A673 (cell line): Measurements from ENCODE around the gene CDO1. TPM values are rescaled to one million over a fixed set of nuclear protein-coding genes. Genes with fewer than 3 reads are reported as not detected.

Experiments used
- BruUV-seq: library from RNA; stranded (reverse); fragments of 400-500 nt; replicated peaks from 2 replicates; lab custom pipeline; 2021; lab: Mats Ljungman, UMichigan
- CTCF ChIA-PET: fragments of 300-600 bp; sonication (Branson Sonifier 250); formaldehyde crosslinking; loops from one replicate; lab custom pipeline; 2022; ENCODE audit warnings: antibody characterized with exemption; lab: Charles Lee
- POLR2A ChIA-PET: fragments of 300-600 bp; sonication (Branson Sonifier 250); formaldehyde crosslinking; loops from one replicate; lab custom pipeline; 2022; ENCODE audit warnings: antibody characterized with exemption; ENCODE audit not compliant: low non-redundant PET; lab: Charles Lee
- DNase-seq: peaks from one replicate; pipeline ENCODE4 v3.0.0-alpha.2; 2015; ENCODE audit warnings: low spot score
- H3K27ac ChIP-seq: fragments of 200-600 bp; sonication (generic); 2 replicates; pipeline ENCODE4 v1.5.1; 2016; ENCODE audit warnings: mixed run types, low read depth, mild to moderate bottlenecking, mixed read lengths, antibody characterized with exemption, low read length; ENCODE audit not compliant: poor library complexity, severe bottlenecking
- H3K27me3 ChIP-seq: fragments of 200-600 bp; sonication (generic); replicated peaks from 2 replicates; pipeline ENCODE4 v1.6.1; 2017; ENCODE audit warnings: mixed run types, low read depth, mild to moderate bottlenecking, mixed read lengths, antibody characterized with exemption, low read length; ENCODE audit not compliant: insufficient read depth, poor library complexity
- H3K36me3 ChIP-seq: fragments of 200-600 bp; sonication (generic); 2 replicates; pipeline ENCODE4 v1.6.1; 2016; ENCODE audit warnings: mixed run types, mild to moderate bottlenecking, mixed read lengths, antibody characterized with exemption, low read length; ENCODE audit not compliant: insufficient read depth, poor library complexity, severe bottlenecking
- H3K4me1 ChIP-seq: fragments of 200-600 bp; sonication (generic); 2 replicates; pipeline ENCODE4 v1.6.1; 2017; ENCODE audit warnings: mixed run types, mild to moderate bottlenecking, mixed read lengths, antibody characterized with exemption, low read length; ENCODE audit not compliant: insufficient read depth, poor library complexity, severe bottlenecking
- H3K4me3 ChIP-seq: fragments of 200-600 bp; sonication (generic); 2 replicates; pipeline ENCODE4 v1.5.1; 2016; ENCODE audit warnings: low read depth, mixed run types, mild to moderate bottlenecking, mixed read lengths, low read length; ENCODE audit not compliant: poor library complexity, severe bottlenecking
- H3K9me3 ChIP-seq: fragments of 200-600 bp; sonication (generic); 2 replicates; pipeline ENCODE4 v1.6.1; 2016; ENCODE audit warnings: mixed run types, low read depth, mild to moderate bottlenecking, mixed read lengths, antibody characterized with exemption, low read length; ENCODE audit not compliant: poor library complexity, severe bottlenecking
- CTCF ChIP-seq: fragments of 300-800, 200-600 bp; sonication (generic); conservative IDR thresholded peaks from 2 replicates; pipeline ENCODE4 v1.5.1; 2017; ENCODE audit warnings: low read depth, mild to moderate bottlenecking, antibody characterized with exemption, low read length, moderate library complexity, mixed read lengths
- EZH2 ChIP-seq: fragments of 200-600 bp; sonication (generic); IDR thresholded peaks from 2 replicates; pipeline ENCODE4 v1.6.1; 2017; ENCODE audit warnings: borderline replicate concordance, low read depth, mild to moderate bottlenecking, mixed read lengths, antibody characterized with exemption, low read length; ENCODE audit not compliant: poor library complexity, severe bottlenecking
- intact Hi-C: fragments of 100-400 bp; cut with micrococcal nuclease; formaldehyde crosslinking; loops from one replicate; pipeline ENCODE4 v1.10.0; 2022; ENCODE audit not compliant: unreplicated experiment
- total RNA-seq: library from RNA; stranded (reverse); gene quantifications from 2 replicates; pipeline ENCODE4 v1.2.3, GENCODE V29; 2021

The CDO1 gene
- total RNA-seq, 1 experiment from 2014 or later, result 1.5 TPM

GRCh38 chr5:115842952-115843351 lies 26.5 kb upstream of the CDO1 start:
- peaks cover 22% of the 10 kb centered on the region for H3K4me1 ChIP-seq
- peaks cover under 1% of the 10 kb centered on the region for H3K36me3 ChIP-seq
- no peak overlapping the region for H3K27ac ChIP-seq
- no peak for DNase-seq
- H3K9me3 ChIP-seq, result no peaks in the 10 kb centered on the region
- peak overlapping the region; percentile 80 for H3K4me3 ChIP-seq
- POLR2A ChIA-PET, result no interaction called here
- H3K27me3 ChIP-seq, result no peaks in the 10 kb centered on the region
- intact Hi-C loops, result no loop called here
- TF ChIP-seq CTCF, result no peak
- TF ChIP-seq EZH2, result no peak
- CTCF ChIA-PET, result no interaction called here
- TSS peak; percentile 50 for BruUV-seq

- Histone ChIP-seq H3K36me3 (peaks cover 7% of the 10 kb centered on the region), H3K27me3 (no peaks in the 10 kb centered on the region), H3K9me3 (no peaks in the 10 kb centered on the region), H3K4me3 (peak overlapping the region; percentile 80), H3K27ac (peak overlapping the region; percentile 89), H3K4me1 (peaks cover 22% of the 10 kb centered on the region)
- CTCF ChIA-PET, result interaction anchor here (0.6 kb wide), 1 partner anchor 310 kb away, joined by 7 read pairs; no protein-coding TSS in a partner anchor
- no TSS peak for BruUV-seq
- DNase-seq, result peak; percentile 56
- TF ChIP-seq EZH2 (no peak), CTCF (0 out of 2 replicates have a peak, but pooled peaks have one; percentile 27)
- POLR2A ChIA-PET, result no interaction called here
- intact Hi-C loops, result no loop called here
These were observed 25.9 kb upstream of the CDO1 start for GRCh38 chr5:115842089-115842935.

GRCh38 chr5:115841382-115842088 lies 25.1 kb upstream of the CDO1 start, which contains the start of the genes AP3S1 and ATG12:
AP3S1 (plus strand) TSS chr5:115841935; CDS start chr5:115842038, 103 bp downstream.
ATG12 (minus strand) TSS chr5:115841565; CDS start chr5:115841552, 13 bp downstream.
- Histone ChIP-seq H3K27ac (peak within 1 kb of the TSS; percentile 89), H3K9me3 (no peaks in the 10 kb centered on the region), H3K4me1 (peaks cover 22% of the 10 kb centered on the region), H3K4me3 (peak within 1 kb of the TSS; percentile 80), H3K27me3 (no peaks in the 10 kb centered on the region), H3K36me3 (peaks cover 15% of the 10 kb centered on the region)
- peak; percentile 97 for DNase-seq
- ChIA-PET CTCF (interaction anchor here (0.6 kb wide), 1 partner anchor 745 kb away, joined by 5 read pairs; no protein-coding TSS in a partner anchor), POLR2A (interaction anchor here (0.6 to 0.7 kb wide), 2 partner anchors 17 to 566 kb away, joined by 3 read pairs; no protein-coding TSS in a partner anchor)
- TF ChIP-seq EZH2, result no peak
- TF ChIP-seq CTCF, result no peak
- BruUV-seq, result no TSS peak
- intact Hi-C loops, result no loop called here
